Measurements from ENCODE around the gene ANAPC7. TPM values are rescaled to one million over a fixed set of nuclear protein-coding genes. Genes with fewer than 3 reads are reported as not detected.
"Not testable (repeated sequence)": the region's sequence is repeated elsewhere in the genome, so short reads cannot be mapped to it uniquely, and the experiment has no call there.

Gene ANAPC7
- total RNA-seq, 4 donors from 2014 or later, result 67.5 to 78.8 (median 74.4) TPM

DNA sequence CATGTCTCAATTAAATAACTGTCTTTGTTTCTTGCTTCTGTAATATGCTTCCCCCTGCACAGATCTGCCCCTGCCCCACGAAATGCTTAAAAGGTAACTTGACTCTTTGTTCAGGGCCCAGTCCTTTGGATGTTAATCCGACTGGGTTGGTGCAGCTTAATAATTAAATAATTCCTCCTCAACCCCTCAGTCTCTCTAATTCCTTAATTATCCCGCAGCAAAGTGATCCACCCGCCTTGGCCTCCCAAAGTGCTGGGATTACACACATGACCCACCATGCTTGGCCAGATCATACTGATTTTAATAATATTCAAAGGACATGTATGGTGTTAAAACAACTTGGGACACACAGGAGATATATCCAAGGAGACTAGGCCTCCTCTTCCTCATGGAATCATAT is 18.2 kb upstream of the ANAPC7 start:
- intact Hi-C loops (cut with DNase I), result no loop called here
- 70 to 81% methylated on average over 4 of the region's 4 CpGs for WGBS, 2 donors
- no peak for DNase-seq
- H3K4me3 ChIP-seq, result no peak overlapping the region
- no peak for TF ChIP-seq POLR2A (IDR thresholded peaks at IDR 0.05)
- TF ChIP-seq, protein P1, sequence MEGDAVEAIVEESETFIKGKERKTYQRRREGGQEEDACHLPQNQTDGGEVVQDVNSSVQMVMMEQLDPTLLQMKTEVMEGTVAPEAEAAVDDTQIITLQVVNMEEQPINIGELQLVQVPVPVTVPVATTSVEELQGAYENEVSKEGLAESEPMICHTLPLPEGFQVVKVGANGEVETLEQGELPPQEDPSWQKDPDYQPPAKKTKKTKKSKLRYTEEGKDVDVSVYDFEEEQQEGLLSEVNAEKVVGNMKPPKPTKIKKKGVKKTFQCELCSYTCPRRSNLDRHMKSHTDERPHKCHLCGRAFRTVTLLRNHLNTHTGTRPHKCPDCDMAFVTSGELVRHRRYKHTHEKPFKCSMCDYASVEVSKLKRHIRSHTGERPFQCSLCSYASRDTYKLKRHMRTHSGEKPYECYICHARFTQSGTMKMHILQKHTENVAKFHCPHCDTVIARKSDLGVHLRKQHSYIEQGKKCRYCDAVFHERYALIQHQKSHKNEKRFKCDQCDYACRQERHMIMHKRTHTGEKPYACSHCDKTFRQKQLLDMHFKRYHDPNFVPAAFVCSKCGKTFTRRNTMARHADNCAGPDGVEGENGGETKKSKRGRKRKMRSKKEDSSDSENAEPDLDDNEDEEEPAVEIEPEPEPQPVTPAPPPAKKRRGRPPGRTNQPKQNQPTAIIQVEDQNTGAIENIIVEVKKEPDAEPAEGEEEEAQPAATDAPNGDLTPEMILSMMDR (IDR thresholded peaks at IDR 0.05), result no peak
- H3K4me1 ChIP-seq, result peaks cover 0 to 3% (median 0%) of the 10 kb centered on the region in 3 donors
- no peaks in the 10 kb centered on the region for H3K27me3 ChIP-seq
- H3K9me3 ChIP-seq, result no peaks in the 10 kb centered on the region
- no peak overlapping the region for H3K27ac ChIP-seq
- no peaks in the 10 kb centered on the region for H3K36me3 ChIP-seq

DNA sequence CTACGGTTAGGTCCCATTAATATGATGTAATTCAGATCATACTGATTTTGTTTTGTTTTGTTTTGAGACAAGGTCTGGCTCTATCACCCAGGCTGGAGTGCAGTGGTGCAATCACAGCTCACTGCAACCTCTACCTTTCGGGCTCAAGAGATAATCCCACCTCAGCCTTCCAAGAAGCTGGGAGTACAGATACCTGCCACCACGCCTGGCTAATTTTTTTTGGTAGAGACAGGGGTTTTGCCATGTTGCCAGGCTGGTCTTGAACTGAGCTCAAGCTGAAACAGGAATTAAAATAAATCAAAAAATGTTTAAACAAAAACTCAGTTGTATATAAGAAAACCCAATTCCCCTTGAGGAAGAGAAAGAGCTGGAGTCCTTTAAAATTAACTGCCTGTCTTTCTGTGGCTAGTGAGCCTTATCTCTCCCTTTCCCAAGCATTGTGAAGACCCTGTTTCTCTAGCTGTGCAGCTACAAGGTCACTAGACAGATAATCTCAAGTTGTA is 17.7 kb upstream of the ANAPC7 start:
- no peak overlapping the region for H3K27ac ChIP-seq
- peaks cover 0 to 7% (median 0%) of the 10 kb centered on the region in 3 donors for H3K4me1 ChIP-seq
- DNase-seq, result no peak
- H3K27me3 ChIP-seq, result no peaks in the 10 kb centered on the region
- intact Hi-C loops (cut with DNase I), result no loop called here
- H3K36me3 ChIP-seq, result no peaks in the 10 kb centered on the region
- no peaks in the 10 kb centered on the region for H3K9me3 ChIP-seq
- no peak overlapping the region for H3K4me3 ChIP-seq
- 46 to 70% methylated on average over 3 of the region's 3 CpGs for WGBS, 2 donors
- TF ChIP-seq POLR2A (IDR thresholded peaks at IDR 0.05), result no peak
- TF ChIP-seq, protein P1 (IDR thresholded peaks at IDR 0.05), result no peak

DNA sequence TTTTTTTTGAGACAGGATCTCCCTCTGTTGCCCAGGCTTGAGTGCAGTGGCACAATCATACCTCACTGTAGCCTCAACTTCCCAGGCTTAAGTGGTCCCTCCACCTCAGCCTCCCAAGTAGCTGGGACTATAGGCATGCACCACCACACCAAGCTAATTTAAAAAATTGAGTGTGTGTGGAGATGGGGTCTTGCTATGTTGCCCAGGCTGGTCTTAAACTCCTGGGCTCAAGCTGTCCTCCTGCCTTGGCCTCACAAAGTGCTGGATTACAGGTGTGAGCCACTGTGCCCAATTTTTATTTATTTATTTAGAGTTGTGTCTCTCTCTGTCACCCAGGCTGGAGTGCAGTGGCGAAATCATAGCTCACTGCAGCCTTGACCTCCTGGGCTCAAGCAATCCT is 17.1 kb upstream of the ANAPC7 start:
- H3K4me3 ChIP-seq; H3K36me3 ChIP-seq; H3K4me1 ChIP-seq; H3K27ac ChIP-seq; H3K9me3 ChIP-seq; H3K27me3 ChIP-seq; DNase-seq; intact Hi-C loops (cut with DNase I): not testable (repeated sequence)
- 86 to 100% methylated on average over 1 of the region's 1 CpG for WGBS, 2 donors

DNA sequence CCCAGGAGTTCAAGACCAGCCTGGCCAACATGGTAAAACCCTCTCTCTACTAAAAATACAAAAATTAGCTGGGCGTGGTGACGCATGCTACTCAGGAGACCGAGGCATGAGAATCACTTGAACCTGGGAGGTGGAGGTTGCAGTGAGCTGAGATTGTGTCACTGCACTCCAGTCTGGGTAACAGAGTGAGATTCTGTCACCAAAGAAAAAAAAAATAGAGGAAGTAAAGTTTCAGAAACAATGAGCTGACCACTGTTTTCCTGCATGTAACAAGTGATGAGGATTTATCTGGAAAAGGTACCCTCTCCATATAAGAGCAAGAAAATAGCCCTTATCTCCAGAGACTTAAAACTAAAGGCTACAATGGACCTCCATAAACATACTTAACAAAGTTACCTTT is 13.6 kb upstream of the ANAPC7 start:
- WGBS, 2 donors, result 76 to 90% methylated on average over 3 of the region's 3 CpGs
- H3K4me3 ChIP-seq; H3K9me3 ChIP-seq; H3K27me3 ChIP-seq; DNase-seq; H3K36me3 ChIP-seq; H3K4me1 ChIP-seq; intact Hi-C loops (cut with DNase I); H3K27ac ChIP-seq: not testable (repeated sequence)

GRCh38 chr12:110410086-110410485 is 6.6 kb upstream of the ANAPC7 start:
- H3K4me3 ChIP-seq; DNase-seq; intact Hi-C loops (cut with DNase I); H3K36me3 ChIP-seq; H3K9me3 ChIP-seq; H3K27me3 ChIP-seq; H3K27ac ChIP-seq: not testable (repeated sequence)
- WGBS, 2 donors, result 79 to 86% methylated on average over 6 of the region's 6 CpGs
- H3K4me1 ChIP-seq, result peaks cover 0 to 11% (median 0%) of the 10 kb centered on the region in 3 donors

DNA sequence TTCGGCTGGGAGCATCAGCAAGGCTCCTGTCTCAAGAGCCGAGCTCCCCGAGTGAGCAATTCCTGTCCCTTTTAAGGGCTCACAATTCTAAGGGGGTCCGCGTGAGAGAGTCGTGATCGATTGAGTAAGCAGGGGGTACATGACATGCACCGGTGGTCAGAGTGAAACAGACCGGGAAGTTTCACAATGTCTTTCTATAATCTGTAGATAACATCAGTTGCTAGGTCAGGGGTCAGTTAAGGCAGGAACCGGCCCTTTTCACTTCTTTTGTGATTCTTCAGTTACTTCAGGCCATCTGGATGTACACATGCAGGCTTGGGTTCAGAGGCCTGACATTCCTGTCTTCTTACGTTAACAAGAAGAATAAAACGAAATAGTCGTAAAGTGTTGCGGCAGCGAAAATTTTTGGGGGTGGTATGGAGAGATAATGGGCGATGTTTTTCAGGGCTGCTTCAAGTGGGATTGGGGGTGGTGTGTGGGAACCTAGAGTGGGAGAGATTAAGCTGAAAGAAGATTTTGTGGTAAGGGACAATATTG is 1.7 kb upstream of the ANAPC7 start:
- not testable (repeated sequence) for H3K4me3 ChIP-seq

DNA sequence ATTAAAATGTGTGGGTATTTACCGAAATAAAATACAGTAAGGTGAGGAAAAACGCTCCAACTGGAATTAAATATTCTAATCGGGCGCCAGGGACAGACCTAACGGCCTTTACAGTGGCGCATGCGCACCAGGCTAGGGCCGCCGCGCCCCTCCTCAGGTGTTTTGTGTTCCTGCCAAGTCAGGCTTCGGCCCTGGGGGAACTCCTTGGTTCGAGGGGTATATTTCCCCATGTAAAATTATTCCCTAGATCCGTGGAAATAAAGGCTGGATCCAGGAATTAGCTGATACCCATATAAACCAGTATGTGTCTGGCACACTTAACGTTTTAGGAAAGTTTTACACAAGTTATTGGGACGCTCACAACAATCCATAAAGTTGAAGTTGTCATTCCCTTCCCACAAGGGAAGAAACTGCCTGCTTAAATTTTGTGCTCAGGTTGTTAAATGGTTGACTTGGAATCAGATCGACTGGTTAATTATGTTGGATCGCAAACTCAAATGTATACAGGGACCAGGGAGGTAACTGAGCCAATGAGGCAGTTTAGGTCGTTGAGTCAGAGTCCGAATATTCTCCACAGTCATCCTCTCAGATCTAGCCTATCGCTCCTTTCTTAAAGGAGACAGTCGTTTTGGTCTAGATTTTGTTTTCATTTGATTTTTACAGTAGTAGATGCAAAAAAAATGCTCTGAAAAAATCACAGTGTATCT is 621 bp upstream of the ANAPC7 start:
- peak overlapping the region; percentile 88 to 97 (median 96) for H3K4me3 ChIP-seq
- WGBS, 2 donors, result 13 to 16% methylated on average over 21 of the region's 21 CpGs
- H3K36me3 ChIP-seq, result peaks cover 0 to 23% (median 0%) of the 10 kb centered on the region in 3 donors
- peak overlapping the region; percentile 91 to 98 (median 96) for H3K27ac ChIP-seq
- no peak for DNase-seq
- H3K9me3 ChIP-seq, result no peaks in the 10 kb centered on the region
- intact Hi-C loops (cut with DNase I), result no loop called here
- peaks cover 8 to 44% (median 15%) of the 10 kb centered on the region in 3 donors for H3K4me1 ChIP-seq
- H3K27me3 ChIP-seq, result no peaks in the 10 kb centered on the region
- TF ChIP-seq POLR2A (IDR thresholded peaks at IDR 0.05), result no peak
- TF ChIP-seq, protein P1 (IDR thresholded peaks at IDR 0.05), result peak in 2 of 6 experiments; percentile 4 to 20

More for the DNA sequence above, 1.7 kb upstream of the ANAPC7 start:
- WGBS, 2 donors, result 85 to 89% methylated on average over 14 of the region's 16 CpGs
- Histone ChIP-seq H3K36me3 (peaks cover 0 to 14% (median 0%) of the 10 kb centered on the region in 3 donors), H3K4me1 (peaks cover 8 to 34% (median 13%) of the 10 kb centered on the region in 3 donors)
- intact Hi-C loops (cut with DNase I); H3K9me3 ChIP-seq; DNase-seq; H3K27ac ChIP-seq; H3K27me3 ChIP-seq: not testable (repeated sequence)
